HEK293 (cell line): ENCODE data around the gene PDE4D.
A peak's percentile ranks its signal among the peaks of the same experiment; 100 is the strongest.

Source experiments
- CTCF ChIA-PET: fragments of 350-600 bp; formaldehyde crosslinking; extraction: SDS; loops from one replicate; lab custom pipeline; 2021; ENCODE audit warnings: antibody characterized with exemption; lab: Yijun Ruan, JAX
- POLR2A ChIA-PET: fragments of 300-600 bp; formaldehyde crosslinking; extraction: SDS; loops from one replicate; lab custom pipeline; 2020; ENCODE audit warnings: antibody characterized with exemption, inconsistent platforms; lab: Yijun Ruan, JAX
- H3K27ac ChIP-seq: fragments of 200-500 bp; sonication (Bioruptor generic); 2 replicates; pipeline ENCODE4 v1.5.1; 2014; ENCODE audit warnings: low read depth, low read length, control low read depth, inconsistent platforms; ENCODE audit errors: extremely low read depth
- H3K36me3 ChIP-seq, 2 experiments: fragments of 200-500 bp in 1 of 2; sonication (Bioruptor generic) in 1 of 2; 1 replicate in 1 of 2; 2 replicates in 1 of 2; pipeline ENCODE4 v1.5.1; 2014 to 2017; ENCODE audit warnings: inconsistent platforms in 2 of 2, low read length in 2 of 2; ENCODE audit not compliant: control insufficient read depth in 2 of 2, insufficient read depth in 1 of 2
- H3K4me1 ChIP-seq: fragments of 200-500 bp; sonication (Bioruptor generic); 2 replicates; pipeline ENCODE4 v1.5.1; 2014; ENCODE audit warnings: mild to moderate bottlenecking, low read length, inconsistent platforms; ENCODE audit not compliant: control insufficient read depth, insufficient read depth
- H3K4me3 ChIP-seq: 2 replicates; pipeline ENCODE4 v1.5.1; 2011; ENCODE audit warnings: low read depth, mild to moderate bottlenecking, control low read depth, low read length, moderate library complexity
- H3K9me3 ChIP-seq: fragments of 200-500 bp; sonication (Bioruptor generic); 2 replicates; pipeline ENCODE4 v1.5.1; 2014; ENCODE audit warnings: low read depth, low read length, inconsistent platforms; ENCODE audit not compliant: control insufficient read depth, insufficient read depth
- GLI4 ChIP-seq: fragments of 450-650 bp; formaldehyde crosslinking; IDR thresholded peaks from 2 replicates; pipeline ENCODE4 v1.5.1; 2016; ENCODE audit warnings: missing biosample characterization, missing genetic modification characterization
- HOXC10 ChIP-seq: sonication (generic); formaldehyde crosslinking; IDR thresholded peaks from 2 replicates; pipeline ENCODE4 v1.8.1; 2023; ENCODE audit warnings: mild to moderate bottlenecking, missing genetic modification reagents
- PRDM1 ChIP-seq: fragments of 450-650 bp; formaldehyde crosslinking; IDR thresholded peaks from 2 replicates; pipeline ENCODE4; 2016; ENCODE audit warnings: missing biosample characterization, missing genetic modification characterization
- TCF7L2 ChIP-seq: IDR thresholded peaks from 2 replicates; pipeline ENCODE4 v1.6.1; 2011; ENCODE audit warnings: low read depth, mild to moderate bottlenecking, inconsistent platforms, low read length, moderate library complexity, borderline replicate concordance
- TRIM28 ChIP-seq: IDR thresholded peaks from 2 replicates; pipeline ENCODE4 v1.6.1; 2011; ENCODE audit warnings: low read length, control low read depth, borderline replicate concordance
- ZBTB17 ChIP-seq: fragments of 450-650 bp; formaldehyde crosslinking; IDR thresholded peaks from 2 replicates; pipeline ENCODE4 v1.5.1; 2016; ENCODE audit warnings: missing biosample characterization, missing genetic modification characterization
- ZFP3 ChIP-seq: fragments of 450-650 bp; formaldehyde crosslinking; IDR thresholded peaks from 2 replicates; pipeline ENCODE4 v1.5.1; 2016; ENCODE audit warnings: low read depth, missing biosample characterization, missing genetic modification characterization
- ZNF350 ChIP-seq: fragments of 450-650 bp; formaldehyde crosslinking; IDR thresholded peaks from 2 replicates; pipeline ENCODE4 v1.5.0; 2017; ENCODE audit warnings: missing biosample characterization, mild to moderate bottlenecking, missing genetic modification characterization
- ZNF354C ChIP-seq: fragments of 450-650 bp; formaldehyde crosslinking; IDR thresholded peaks from 2 replicates; pipeline ENCODE4 v1.5.1; 2016; ENCODE audit warnings: missing biosample characterization, missing genetic modification characterization, low read depth, borderline replicate concordance
- ZNF501 ChIP-seq: fragments of 450-650 bp; formaldehyde crosslinking; IDR thresholded peaks from 2 replicates; pipeline ENCODE4 v1.5.1; 2016; ENCODE audit warnings: missing biosample characterization, missing genetic modification characterization
- ZNF530 ChIP-seq: fragments of 450-650 bp; formaldehyde crosslinking; IDR thresholded peaks from 2 replicates; pipeline ENCODE4 v1.5.1; 2016; ENCODE audit warnings: low read depth, missing biosample characterization, missing genetic modification characterization
- ZNF610 ChIP-seq: fragments of 450-650 bp; formaldehyde crosslinking; IDR thresholded peaks from 2 replicates; pipeline ENCODE4 v1.5.1; 2016; ENCODE audit warnings: missing biosample characterization, missing genetic modification characterization, borderline replicate concordance
- ZNF654 ChIP-seq: fragments of 450-650 bp; formaldehyde crosslinking; IDR thresholded peaks from 2 replicates; pipeline ENCODE4 v1.5.1; 2016; ENCODE audit warnings: low read depth, missing biosample characterization, missing genetic modification characterization
- ZNF658 ChIP-seq: fragments of 450-650 bp; formaldehyde crosslinking; IDR thresholded peaks from 2 replicates; pipeline ENCODE4; 2016; ENCODE audit warnings: missing biosample characterization, missing genetic modification characterization
- ZNF664 ChIP-seq: fragments of 450-650 bp; formaldehyde crosslinking; IDR thresholded peaks from 2 replicates; pipeline ENCODE4 v1.5.1; 2016; ENCODE audit warnings: missing biosample characterization, missing genetic modification characterization
- TF ChIP-seq, protein P1 (sequence below): fragments of 450-650 bp; formaldehyde crosslinking; IDR thresholded peaks from 2 replicates; pipeline ENCODE4 v1.5.1; 2016; ENCODE audit warnings: missing biosample characterization, missing genetic modification characterization, borderline replicate concordance
- TF ChIP-seq, protein P2 (sequence below): fragments of 450-650 bp; formaldehyde crosslinking; IDR thresholded peaks from 2 replicates; pipeline ENCODE4 v1.5.1; 2016; ENCODE audit warnings: missing biosample characterization, missing genetic modification characterization

The PDE4D gene

DNA sequence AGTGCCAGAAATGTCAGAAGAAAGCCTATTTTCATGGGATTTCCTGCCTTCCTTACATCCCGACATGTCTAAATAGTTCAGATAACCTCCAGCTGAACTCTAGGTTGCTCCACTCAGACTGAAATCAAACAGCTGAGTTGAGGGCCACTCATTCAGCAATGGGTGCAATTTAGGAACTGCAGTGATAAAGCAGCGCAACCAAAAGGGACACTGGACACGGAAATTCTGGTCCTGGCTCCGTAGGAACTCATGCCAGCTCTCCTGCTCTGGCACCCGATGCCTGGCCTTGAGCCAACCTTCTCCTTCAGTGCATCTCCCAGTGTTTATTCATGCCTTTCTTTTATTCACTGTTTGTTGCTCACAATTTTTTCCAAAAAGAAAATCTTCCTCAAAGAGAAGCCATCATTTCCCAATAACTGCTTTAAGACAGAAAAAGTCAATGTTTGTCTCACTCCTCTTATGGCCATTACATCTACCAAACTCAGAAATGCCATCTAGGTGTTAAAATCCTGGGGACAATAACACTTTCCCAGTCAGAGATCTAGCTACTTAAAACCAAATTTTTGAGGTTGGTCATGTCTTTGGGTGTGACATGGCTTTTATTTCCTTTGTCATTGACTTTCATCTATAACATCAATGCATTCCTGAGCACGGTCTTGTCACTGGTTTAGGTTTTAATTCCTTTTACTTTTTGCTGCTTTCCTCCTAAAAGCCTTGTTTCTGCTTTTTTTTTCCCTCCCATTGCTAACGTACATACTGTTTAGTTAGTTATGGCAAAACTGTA is 126.9 kb downstream of the PDE4D start (continued):
- TF ChIP-seq ZNF530 (tag by site-specific recombination) = no peak
- TF ChIP-seq PRDM1 (tag by site-specific recombination) = peak; percentile 52
- TF ChIP-seq, protein P1, sequence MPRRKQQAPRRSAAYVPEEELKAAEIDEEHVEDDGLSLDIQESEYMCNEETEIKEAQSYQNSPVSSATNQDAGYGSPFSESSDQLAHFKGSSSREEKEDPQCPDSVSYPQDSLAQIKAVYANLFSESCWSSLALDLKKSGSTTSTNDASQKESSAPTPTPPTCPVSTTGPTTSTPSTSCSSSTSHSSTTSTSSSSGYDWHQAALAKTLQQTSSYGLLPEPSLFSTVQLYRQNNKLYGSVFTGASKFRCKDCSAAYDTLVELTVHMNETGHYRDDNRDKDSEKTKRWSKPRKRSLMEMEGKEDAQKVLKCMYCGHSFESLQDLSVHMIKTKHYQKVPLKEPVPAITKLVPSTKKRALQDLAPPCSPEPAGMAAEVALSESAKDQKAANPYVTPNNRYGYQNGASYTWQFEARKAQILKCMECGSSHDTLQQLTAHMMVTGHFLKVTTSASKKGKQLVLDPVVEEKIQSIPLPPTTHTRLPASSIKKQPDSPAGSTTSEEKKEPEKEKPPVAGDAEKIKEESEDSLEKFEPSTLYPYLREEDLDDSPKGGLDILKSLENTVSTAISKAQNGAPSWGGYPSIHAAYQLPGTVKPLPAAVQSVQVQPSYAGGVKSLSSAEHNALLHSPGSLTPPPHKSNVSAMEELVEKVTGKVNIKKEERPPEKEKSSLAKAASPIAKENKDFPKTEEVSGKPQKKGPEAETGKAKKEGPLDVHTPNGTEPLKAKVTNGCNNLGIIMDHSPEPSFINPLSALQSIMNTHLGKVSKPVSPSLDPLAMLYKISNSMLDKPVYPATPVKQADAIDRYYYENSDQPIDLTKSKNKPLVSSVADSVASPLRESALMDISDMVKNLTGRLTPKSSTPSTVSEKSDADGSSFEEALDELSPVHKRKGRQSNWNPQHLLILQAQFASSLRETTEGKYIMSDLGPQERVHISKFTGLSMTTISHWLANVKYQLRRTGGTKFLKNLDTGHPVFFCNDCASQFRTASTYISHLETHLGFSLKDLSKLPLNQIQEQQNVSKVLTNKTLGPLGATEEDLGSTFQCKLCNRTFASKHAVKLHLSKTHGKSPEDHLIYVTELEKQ (tag by site-specific recombination) = no peak
- TF ChIP-seq ZNF501 (tag by site-specific recombination) = no peak
- no peak for TF ChIP-seq TCF7L2
- TF ChIP-seq ZFP3 (tag by site-specific recombination) = no peak
- no peak for TF ChIP-seq ZNF654 (tag by site-specific recombination)
- peak; percentile 42; the same call in 1 of the 2 replicates for TF ChIP-seq TRIM28
- no peak for TF ChIP-seq ZNF658
- TF ChIP-seq ZNF610 = no peak
- TF ChIP-seq ZBTB17 (tag by site-specific recombination) = peak; percentile 87
- TF ChIP-seq GLI4 (tag by site-specific recombination) = no peak
- TF ChIP-seq, all 188 proteins: peak for 6

DNA sequence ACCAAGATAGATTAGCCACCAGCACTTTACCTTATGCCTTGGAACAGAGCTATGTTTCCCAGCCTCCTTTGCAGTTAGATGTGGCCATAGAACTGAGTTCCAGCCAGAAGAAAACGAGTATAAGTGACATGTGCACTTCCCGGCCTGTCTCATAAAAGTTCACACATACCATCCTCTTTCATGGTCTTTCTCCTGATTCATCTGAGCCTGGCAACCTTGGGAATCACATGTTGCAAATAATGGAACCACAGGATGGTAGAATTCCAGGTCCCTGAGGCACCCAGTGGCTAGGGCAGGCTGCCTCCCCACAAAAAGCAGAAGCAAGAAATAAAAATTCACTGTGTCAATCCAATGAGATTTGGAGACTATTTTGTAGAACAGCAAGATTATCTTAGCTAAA is 128.1 kb downstream of the PDE4D start:
- ChIA-PET POLR2A (no interaction called here), CTCF (no interaction called here)
- Histone ChIP-seq H3K9me3 (no peaks in the 10 kb centered on the region), H3K4me3 (no peak overlapping the region), H3K27ac (no peak overlapping the region), H3K36me3 (no peaks in the 10 kb centered on the region), H3K4me1 (peaks cover 20% of the 10 kb centered on the region)
- TF ChIP-seq ZNF350 (tag by site-specific recombination) (no peak), ZNF354C (tag by site-specific recombination) (no peak)
- TF ChIP-seq, protein P2, sequence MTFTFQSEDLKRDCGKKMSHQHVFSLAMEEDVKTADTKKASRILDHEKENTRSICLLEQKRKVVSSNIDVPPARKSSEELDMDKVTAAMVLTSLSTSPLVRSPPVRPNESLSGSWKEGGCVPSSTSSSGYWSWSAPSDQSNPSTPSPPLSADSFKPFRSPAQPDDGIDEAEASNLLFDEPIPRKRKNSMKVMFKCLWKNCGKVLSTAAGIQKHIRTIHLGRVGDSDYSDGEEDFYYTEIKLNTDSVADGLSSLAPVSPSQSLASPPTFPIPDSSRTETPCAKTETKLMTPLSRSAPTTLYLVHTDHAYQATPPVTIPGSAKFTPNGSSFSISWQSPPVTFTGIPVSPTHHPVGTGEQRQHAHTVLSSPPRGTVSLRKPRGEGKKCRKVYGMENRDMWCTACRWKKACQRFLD (tag by site-specific recombination) = no peak

DNA sequence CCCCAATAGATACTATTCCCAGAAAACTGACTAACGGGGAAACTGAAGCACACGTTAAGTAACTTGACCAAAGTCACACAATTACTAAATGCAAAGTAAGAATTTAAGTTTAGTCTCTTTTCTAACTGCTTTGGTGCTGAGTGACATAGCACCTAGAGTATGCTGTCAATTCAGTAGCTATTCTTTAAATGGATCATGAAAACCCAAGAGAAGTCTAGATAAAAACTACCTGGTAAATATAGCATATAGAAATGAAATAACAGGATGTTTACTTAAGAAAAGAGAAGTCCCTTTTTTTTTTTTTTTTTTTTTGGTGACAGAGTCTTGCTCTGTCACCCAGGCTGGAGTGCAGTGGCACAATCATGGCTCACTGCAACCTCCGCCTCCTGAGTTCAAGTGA is 129.2 kb downstream of the PDE4D start:
- TF ChIP-seq ZNF664 (0 out of 2 replicates have a peak, but pooled peaks have one; percentile 61), HOXC10 (CRISPR knock-in tag) (no peak)
- TF ChIP-seq, all 188 proteins: peak for 1
- Histone ChIP-seq H3K36me3 (no peaks in the 10 kb centered on the region), H3K4me3 (no peak overlapping the region), H3K4me1 (peaks cover 28% of the 10 kb centered on the region), H3K9me3 (no peaks in the 10 kb centered on the region), H3K27ac (no peak overlapping the region)
- ChIA-PET POLR2A (no interaction called here), CTCF (no interaction called here)
